SKM-1 (cell line): ENCODE results near the gene USP15.
"Not testable (repeated sequence)": the region's sequence is repeated elsewhere in the genome, so short reads cannot be mapped to it uniquely, and the experiment has no call there.

Source experiments
- DNase-seq: peaks from one replicate; lab custom pipeline; 2025; ENCODE audit not compliant: unreplicated experiment; lab: John Stamatoyannopoulos, UW

The USP15 gene

DNA sequence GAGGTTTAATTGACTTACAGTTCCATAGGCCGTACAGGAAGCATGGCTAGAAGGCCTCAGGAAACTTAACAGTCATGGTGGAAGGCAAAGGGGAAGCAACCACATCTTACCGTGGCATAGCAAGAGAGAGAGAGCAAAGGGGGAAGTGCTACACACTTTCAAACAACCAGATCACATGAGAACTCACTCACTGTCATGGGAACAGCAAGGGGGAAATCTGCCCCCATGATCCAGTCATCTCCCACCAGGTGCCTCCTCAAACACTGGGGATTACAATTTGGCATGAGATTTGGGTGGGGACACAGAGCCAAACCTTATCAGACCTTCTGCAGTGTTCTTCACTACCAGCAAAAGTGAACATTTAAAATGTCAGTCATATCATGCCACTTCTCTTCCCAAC, 58.9 kb downstream of the USP15 start:
- no peak for DNase-seq

DNA sequence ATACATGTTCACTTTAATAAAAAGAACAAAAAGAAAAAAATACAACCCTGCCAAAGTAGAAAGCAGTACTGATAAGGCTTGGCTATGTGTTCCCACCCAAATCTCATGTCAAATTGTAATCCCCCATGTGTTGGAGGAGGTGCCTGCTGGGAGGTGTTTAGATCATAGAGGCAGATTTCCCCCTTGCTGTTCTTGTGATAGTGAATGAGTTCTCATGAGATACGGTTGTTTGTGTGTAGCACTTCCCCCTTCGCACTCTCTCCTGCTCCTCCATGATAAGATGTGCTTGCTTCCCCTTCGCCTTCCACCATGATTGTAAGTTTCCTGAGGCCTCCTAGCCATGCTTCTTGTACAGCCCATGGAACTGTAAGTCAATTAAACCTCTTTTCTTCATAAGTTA, 59.9 kb downstream of the USP15 start:
- DNase-seq, result no peak

DNA sequence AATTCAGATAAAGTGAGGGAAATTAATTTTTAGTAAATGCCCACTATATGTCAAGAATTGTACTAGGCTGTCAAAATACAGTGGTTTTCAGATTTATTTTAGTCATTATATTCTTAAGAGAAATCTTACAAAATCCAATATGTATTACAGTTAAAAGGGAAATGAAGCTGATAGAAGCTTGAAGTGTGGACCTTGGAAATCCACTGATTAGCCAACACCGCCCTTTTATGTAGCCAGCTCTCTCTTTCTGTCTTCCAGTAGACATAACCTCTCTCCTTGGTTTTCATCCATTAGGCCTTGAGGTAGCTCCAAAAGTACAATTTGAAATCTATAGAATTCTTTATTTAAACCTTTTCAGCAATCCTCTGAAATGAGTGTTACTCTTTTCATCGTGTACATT, 63.2 kb downstream of the USP15 start:
- no peak for DNase-seq

GRCh38 chr12:62328296-62328921, 68.2 kb downstream of the USP15 start:
- no peak for DNase-seq

GRCh38 chr12:62331306-62331705, 71.1 kb downstream of the USP15 start:
- DNase-seq, result no peak

- no peak for DNase-seq
These were observed 72.4 kb downstream of the USP15 start for GRCh38 chr12:62332598-62332997.

GRCh38 chr12:62335057-62335456, 74.9 kb downstream of the USP15 start:
- DNase-seq, result no peak

DNA sequence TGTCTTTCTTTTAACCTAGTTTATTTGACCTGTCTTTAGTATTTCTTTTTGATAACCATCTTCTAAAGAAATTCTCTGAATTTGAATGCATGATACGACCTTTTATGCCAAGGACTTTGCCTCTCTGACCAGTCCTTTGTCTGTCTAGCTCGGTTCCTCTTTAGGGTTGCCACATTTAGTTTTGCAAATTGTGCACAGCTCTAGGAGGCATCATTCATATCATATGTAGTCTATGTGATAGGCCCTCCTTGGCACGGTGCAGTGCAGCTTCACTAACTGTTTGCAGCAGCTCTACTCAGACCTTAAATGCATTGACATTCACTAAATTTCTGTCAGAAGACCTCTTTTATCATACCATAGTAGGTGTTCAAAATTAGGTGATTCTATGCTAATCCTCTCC, 75.6 kb downstream of the USP15 start:
- DNase-seq, result no peak

GRCh38 chr12:62337643-62338042, 77.4 kb downstream of the USP15 start:
- not testable (repeated sequence) for DNase-seq

DNA sequence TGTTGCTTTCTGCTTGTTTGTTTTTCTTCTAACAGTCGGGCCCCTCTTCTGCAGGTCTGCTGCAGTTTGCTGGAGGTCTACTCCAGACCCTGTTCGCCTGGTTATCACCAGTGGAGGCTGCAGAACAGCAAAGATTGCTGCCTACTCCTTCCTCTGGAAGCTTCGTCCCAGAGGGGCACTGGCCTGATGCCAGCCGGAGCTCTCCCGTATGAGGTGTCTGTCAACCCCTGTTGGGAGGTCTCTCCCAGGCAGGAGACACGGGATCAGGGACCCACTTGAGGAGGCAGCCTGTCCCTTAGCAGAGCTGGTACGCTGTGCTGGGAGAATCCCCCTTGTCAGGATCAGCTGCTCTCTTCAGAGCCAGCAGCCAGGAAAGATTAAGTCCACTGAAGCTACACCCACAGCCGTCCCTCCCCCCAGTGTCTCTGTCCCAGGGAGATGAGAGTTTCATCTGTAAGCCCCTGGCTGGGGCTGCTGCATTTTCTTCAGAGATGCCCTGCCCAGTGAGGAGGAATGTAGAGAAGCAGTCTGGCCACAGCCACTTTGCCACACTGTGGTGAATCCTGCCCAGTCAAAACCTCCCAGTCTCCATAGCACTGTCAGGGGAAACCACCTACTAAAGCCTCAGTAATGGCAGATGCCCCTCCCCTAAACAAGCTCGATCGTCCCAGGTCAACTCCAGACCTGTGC, 82.6 kb downstream of the USP15 start:
- not testable (repeated sequence) for DNase-seq

GRCh38 chr12:62343304-62344120, 83.3 kb downstream of the USP15 start:
- DNase-seq, result not testable (repeated sequence)

DNA sequence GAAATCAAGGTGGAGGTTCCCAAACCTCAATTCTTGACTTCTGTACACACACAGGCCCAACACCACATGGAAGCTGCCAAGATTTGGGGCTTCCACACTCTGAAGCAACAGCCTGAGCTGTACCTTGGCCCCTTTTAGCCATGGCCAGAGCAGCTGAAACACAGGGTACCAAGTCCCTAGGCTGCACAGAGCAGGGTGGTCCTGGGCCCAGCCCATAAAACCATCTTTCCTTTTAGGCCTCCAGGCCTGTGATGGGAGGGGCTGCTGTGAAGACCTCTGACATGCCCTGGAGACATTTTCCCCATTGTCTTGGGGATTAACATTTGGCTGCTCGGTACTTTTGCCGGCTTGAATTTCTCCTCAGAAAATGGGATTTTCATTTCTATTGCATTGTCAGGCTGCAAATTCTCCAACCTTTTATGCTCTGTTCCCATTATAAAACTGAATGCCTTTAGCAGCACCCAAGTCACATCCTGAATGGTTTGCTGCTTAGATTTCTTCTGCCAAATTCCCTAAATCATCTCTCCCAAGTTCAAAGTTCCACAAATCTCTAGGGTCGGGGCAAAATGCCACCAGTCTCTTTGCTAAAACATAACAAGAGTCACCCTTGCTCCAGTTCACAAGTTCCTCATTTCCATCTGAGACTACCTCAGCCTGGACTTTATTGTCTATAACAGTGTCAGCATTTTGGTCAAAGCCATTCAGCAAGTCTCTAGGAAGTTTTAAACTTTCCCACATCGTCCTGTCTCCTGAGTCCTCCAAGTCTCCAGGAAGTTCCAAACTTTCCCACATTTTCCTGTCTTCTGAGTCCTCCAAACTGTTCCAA, 84.7 kb downstream of the USP15 start:
- DNase-seq, result not testable (repeated sequence)

DNA sequence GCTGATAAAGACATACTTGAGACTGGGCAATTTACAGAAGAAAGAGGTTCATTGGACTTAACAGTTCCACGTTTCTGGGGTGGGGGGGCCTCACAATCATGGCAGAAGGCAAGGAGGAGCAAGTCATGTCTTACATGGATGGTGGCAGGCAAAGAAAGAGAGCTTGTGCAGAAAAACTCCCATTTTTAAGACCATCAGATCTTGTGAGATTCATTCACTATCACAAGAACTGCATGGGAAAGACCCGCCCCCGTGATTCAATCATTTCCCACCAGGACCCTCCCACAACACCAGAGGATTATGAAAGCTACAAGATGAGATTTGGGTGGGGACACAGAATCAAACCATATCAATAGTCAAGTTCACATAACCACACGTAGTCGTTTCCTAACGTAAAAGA, 85.5 kb downstream of the USP15 start:
- DNase-seq, result no peak

- no peak for DNase-seq
These were observed 86.6 kb downstream of the USP15 start for GRCh38 chr12:62346817-62347216.

DNA sequence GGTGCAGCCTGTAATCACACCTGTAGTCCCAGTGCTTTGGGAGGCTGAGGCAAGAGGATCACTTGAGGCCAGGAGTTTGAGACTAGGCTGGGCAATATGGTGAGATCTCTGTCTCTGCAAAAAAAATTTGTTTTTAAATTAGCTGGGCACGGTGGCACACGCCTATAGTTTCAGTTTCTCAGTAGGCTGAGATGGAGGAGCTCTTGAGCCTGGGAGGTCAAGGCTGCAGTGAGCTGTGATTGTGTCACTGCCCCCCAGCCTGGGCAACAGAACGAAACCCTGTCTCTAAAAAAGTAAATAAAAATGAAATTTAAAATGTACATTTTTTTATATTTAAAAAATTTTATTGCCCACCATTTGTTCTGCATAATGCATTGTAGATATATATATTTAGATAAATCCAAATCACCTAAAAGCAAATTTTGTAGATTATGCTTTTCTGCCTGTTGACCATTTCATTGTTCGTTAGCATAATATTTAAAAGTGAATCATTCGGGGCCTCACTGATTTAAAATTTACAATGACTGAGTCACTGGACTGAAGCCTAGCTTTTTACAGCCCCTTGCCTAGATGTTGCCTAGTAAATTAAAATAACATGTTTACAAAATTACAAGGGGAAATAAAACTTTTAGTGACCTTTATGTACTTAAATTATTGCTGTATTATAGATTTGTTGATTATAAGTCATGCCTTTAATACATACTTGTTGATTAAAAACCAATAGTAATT, 87.9 kb downstream of the USP15 start:
- DNase-seq, result no peak

DNA sequence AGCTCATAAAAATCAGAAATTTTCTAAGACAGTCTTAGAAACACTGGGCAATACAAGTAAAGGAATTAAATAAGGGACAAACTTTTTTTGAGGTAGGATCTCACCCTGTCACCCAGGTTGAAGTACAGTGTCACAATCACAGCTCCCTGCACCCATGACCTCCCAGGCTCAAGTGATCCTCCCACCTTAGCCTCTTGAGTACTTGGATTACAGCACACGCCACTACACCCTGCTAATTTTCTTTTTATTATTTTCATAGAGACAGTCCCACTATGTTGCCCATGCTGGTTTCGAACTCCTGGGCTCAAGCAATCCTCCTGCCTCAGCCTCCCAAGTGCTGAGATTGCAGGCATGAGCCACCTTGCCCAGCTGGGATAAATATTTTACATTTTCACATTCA, 90.3 kb downstream of the USP15 start:
- no peak for DNase-seq

DNA sequence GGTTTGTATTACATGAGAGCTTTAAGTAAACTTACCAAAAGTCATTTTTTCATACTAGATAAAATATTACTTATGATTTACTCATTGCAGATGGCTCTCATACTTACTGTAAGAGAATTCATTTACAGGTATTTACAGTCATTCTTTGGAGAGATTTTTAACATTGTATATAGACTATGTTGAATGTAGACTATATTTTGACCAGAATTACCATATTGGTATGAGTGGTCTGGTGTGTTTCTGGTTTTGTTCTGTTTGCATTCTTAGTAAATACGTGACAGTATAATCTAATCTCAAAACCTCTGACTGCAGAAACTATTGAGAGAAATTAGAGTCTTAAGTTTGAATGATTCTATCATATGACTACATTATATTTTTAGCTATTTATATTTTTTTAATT, 91.1 kb downstream of the USP15 start:
- no peak for DNase-seq

GRCh38 chr12:62361048-62361447, 100.8 kb downstream of the USP15 start:
- DNase-seq, result no peak

- DNase-seq, result no peak
These were observed 103.3 kb downstream of the USP15 start for GRCh38 chr12:62363506-62363905.

- not testable (repeated sequence) for DNase-seq
These were observed 104.5 kb downstream of the USP15 start for GRCh38 chr12:62364697-62365096.

- not testable (repeated sequence) for DNase-seq
These were observed 105.6 kb downstream of the USP15 start for GRCh38 chr12:62365846-62366245.
